K562 (cell line): ENCODE data around the gene HAP1. TPM values are rescaled to one million over a fixed set of nuclear protein-coding genes. Genes with fewer than 3 reads are reported as not detected.

ENCODE experiments used
- FOXA3 ChIP-seq, 2 experiments: fragments of 450-650 bp in 1 of 2; sonication (generic) in 1 of 2; formaldehyde crosslinking; IDR thresholded peaks in 1 of 2; conservative IDR thresholded peaks in 1 of 2; 2 replicates each; pipeline versions ENCODE4 v1.4.0 to v1.8.0; 2020 to 2022; ENCODE audit warnings: mild to moderate bottlenecking in 2 of 2, missing genetic modification reagents in 1 of 2
- KLF1 ChIP-seq: fragments of 450-650 bp; IDR thresholded peaks from 2 replicates; pipeline ENCODE4 v1.6.1; 2016; ENCODE audit warnings: missing genetic modification characterization, missing compliant biosample characterization
- MLX ChIP-seq, 2 experiments: fragments of 450-650 bp in 1 of 2; sonication (generic) in 1 of 2; formaldehyde crosslinking; conservative IDR thresholded peaks; 2 replicates each; pipeline versions ENCODE4 v1.4.0 to v1.8.1; 2020 to 2022; ENCODE audit warnings: mild to moderate bottlenecking in 1 of 2, missing genetic modification reagents in 1 of 2
- PHB2 ChIP-seq: fragments of 450-650 bp; IDR thresholded peaks from 2 replicates; pipeline ENCODE4 v1.6.1; 2017; ENCODE audit warnings: low read depth
- TCFL5 ChIP-seq: fragments of 250-450 bp; sonication (Bioruptor Pico); conservative IDR thresholded peaks from 2 replicates; pipeline ENCODE4 v1.6.1; 2021; ENCODE audit warnings: mild to moderate bottlenecking, moderate library complexity, matching md5 sums
- VEZF1 ChIP-seq: fragments of 200-800 bp; sonication (Bioruptor generic); IDR thresholded peaks from 2 replicates; pipeline ENCODE4 v1.6.1; 2017; ENCODE audit warnings: missing genetic modification characterization, missing compliant biosample characterization
- WHSC1 ChIP-seq: IDR thresholded peaks from one replicate; pipeline ENCODE4 v1.6.1; 2012; ENCODE audit warnings: low read length, control low read depth, inconsistent platforms
- ZBTB12 ChIP-seq: fragments of 250-450 bp; sonication (Bioruptor Pico); IDR thresholded peaks from 2 replicates; pipeline ENCODE4 v1.4.0; 2020
- ZNF324 ChIP-seq: fragments of 250-450 bp; sonication (Bioruptor Pico); IDR thresholded peaks from 2 replicates; pipeline ENCODE4 v1.4.0; 2020; ENCODE audit warnings: mild to moderate bottlenecking
- ZNF780A ChIP-seq: fragments of 250-450 bp; sonication (Bioruptor Pico); IDR thresholded peaks from 2 replicates; pipeline ENCODE4 v1.5.0; 2021; ENCODE audit warnings: mild to moderate bottlenecking
- polyA plus RNA-seq, 8 experiments: library from polyadenylated mRNA; depleted of rRNA in 4 of 8; stranded (reverse) in 5 of 8; unstranded in 3 of 8; fragments of >200 nt; fragmentation: Nextera tagmentation in 2 of 8; fragmentation: Illumina TruSeq in 1 of 8; extraction: Ambion mirVana in 2 of 8; extraction: Trizol in 1 of 8; gene quantifications; 2 replicates each; pipeline versions ENCODE4 v1.2.1 to v1.2.3, GENCODE V29; 2011 to 2014; ENCODE audit warnings: inconsistent platforms in 1 of 8, missing spikeins in 1 of 8
- total RNA-seq, 7 experiments: library from RNA; depleted of rRNA in 6 of 7; stranded (reverse); fragments of >200 nt in 6 of 7; fragmentation: Illumina TruSeq in 2 of 7; extraction: Trizol in 2 of 7; gene quantifications; 2 replicates each; pipeline versions ENCODE4 v1.2.1 to v1.2.3, GENCODE V29; 2011 to 2021; ENCODE audit warnings: low replicate concordance in 1 of 7
- TF ChIP-seq, protein P1 (sequence below): IDR thresholded peaks from 2 replicates; pipeline ENCODE4 v1.6.1; 2014; ENCODE audit warnings: antibody characterized with exemption

The HAP1 gene
- total and polyA plus RNA-seq, 9 of the 15 experiments (the other 6 are each of a cell fraction or from before 2014, with no cell fraction given): under 0.01 to 0.09 (median 0.04) TPM; not detected in 6

- TF ChIP-seq MLX (CRISPR knock-in tag; conservative IDR thresholded peaks at IDR 0.05) (no peak), VEZF1 (CRISPR knock-in tag) (peak; percentile 71), ZNF324 (CRISPR knock-in tag) (no peak), PHB2 (0 out of 2 replicates have a peak, but pooled peaks have one; percentile 10), FOXA3 (CRISPR knock-in tag; conservative IDR thresholded peaks at IDR 0.05 in 1 of 2, IDR thresholded peaks at IDR 0.05 in 1 of 2) (no peak), WHSC1 (no peak), ZBTB12 (CRISPR knock-in tag) (no peak), KLF1 (tag) (no peak), ZNF780A (CRISPR knock-in tag) (no peak), TCFL5 (no peak)
- TF ChIP-seq, protein P1, sequence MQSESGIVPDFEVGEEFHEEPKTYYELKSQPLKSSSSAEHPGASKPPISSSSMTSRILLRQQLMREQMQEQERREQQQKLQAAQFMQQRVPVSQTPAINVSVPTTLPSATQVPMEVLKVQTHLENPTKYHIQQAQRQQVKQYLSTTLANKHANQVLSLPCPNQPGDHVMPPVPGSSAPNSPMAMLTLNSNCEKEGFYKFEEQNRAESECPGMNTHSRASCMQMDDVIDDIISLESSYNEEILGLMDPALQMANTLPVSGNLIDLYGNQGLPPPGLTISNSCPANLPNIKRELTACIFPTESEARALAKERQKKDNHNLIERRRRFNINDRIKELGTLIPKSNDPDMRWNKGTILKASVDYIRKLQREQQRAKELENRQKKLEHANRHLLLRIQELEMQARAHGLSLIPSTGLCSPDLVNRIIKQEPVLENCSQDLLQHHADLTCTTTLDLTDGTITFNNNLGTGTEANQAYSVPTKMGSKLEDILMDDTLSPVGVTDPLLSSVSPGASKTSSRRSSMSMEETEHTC: 0 out of 2 replicates have a peak, but pooled peaks have one; percentile 34
- TF ChIP-seq, all 486 proteins: peak for 123
These were observed 55.3 kb downstream of the HAP1 start (continued) for GRCh38 chr17:41678907-41679739.
